Measurements from ENCODE around the gene KTN1. TPM values are rescaled to one million over a fixed set of nuclear protein-coding genes. Genes with fewer than 3 reads are reported as not detected.

Gene KTN1
- total RNA-seq, 1 experiment from 2014 or later = 125 TPM

DNA sequence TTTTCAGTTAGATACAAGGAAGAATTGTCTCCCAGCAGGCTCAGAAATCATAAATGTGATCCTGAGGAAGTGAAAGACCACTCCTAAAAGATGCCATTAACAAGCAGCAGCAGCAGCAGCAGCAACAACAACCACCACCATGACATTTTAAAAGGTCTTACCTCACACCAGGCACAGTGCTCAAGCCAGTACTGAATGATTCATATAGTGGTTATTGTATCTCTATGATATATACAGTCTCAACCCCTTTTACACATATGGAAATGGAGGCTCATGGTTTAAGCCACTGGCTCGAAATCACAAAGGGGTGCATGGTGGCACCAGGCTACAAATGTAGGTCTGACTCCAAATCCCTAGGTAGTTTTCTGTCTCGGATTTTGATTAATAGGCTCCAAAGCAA is 126.9 kb downstream of the KTN1 start:
- CTCF ChIA-PET = interaction anchor here (0.6 to 1.8 kb wide), 8 partner anchors 25 to 775 kb away, joined by 3 to 7 read pairs (median 4); partner anchors contain the start of gene TBPL2
- POLR2A ChIA-PET = no interaction called here
- TF ChIP-seq, protein P1, sequence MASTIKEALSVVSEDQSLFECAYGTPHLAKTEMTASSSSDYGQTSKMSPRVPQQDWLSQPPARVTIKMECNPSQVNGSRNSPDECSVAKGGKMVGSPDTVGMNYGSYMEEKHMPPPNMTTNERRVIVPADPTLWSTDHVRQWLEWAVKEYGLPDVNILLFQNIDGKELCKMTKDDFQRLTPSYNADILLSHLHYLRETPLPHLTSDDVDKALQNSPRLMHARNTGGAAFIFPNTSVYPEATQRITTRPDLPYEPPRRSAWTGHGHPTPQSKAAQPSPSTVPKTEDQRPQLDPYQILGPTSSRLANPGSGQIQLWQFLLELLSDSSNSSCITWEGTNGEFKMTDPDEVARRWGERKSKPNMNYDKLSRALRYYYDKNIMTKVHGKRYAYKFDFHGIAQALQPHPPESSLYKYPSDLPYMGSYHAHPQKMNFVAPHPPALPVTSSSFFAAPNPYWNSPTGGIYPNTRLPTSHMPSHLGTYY (CRISPR knock-in tag; IDR thresholded peaks at IDR 0.05) = no peak
- TF ChIP-seq, protein P2, sequence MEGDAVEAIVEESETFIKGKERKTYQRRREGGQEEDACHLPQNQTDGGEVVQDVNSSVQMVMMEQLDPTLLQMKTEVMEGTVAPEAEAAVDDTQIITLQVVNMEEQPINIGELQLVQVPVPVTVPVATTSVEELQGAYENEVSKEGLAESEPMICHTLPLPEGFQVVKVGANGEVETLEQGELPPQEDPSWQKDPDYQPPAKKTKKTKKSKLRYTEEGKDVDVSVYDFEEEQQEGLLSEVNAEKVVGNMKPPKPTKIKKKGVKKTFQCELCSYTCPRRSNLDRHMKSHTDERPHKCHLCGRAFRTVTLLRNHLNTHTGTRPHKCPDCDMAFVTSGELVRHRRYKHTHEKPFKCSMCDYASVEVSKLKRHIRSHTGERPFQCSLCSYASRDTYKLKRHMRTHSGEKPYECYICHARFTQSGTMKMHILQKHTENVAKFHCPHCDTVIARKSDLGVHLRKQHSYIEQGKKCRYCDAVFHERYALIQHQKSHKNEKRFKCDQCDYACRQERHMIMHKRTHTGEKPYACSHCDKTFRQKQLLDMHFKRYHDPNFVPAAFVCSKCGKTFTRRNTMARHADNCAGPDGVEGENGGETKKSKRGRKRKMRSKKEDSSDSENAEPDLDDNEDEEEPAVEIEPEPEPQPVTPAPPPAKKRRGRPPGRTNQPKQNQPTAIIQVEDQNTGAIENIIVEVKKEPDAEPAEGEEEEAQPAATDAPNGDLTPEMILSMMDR (IDR thresholded peaks at IDR 0.05) = no peak
- TF ChIP-seq HMGA2 (CRISPR knock-in tag; IDR thresholded peaks at IDR 0.05) (no peak), NR1H2 (CRISPR knock-in tag; IDR thresholded peaks at IDR 0.05) (no peak), GABPB1 (CRISPR knock-in tag; IDR thresholded peaks at IDR 0.05) (no peak), CREB1 (CRISPR knock-in tag; IDR thresholded peaks at IDR 0.05) (no peak), SMAD4 (CRISPR knock-in tag; IDR thresholded peaks at IDR 0.05) (no peak), CREM (CRISPR knock-in tag; IDR thresholded peaks at IDR 0.05) (no peak), NR2C2 (CRISPR knock-in tag; IDR thresholded peaks at IDR 0.05) (no peak), CDX4 (CRISPR knock-in tag; IDR thresholded peaks at IDR 0.05; ENCODE audit: borderline replicate concordance) (no peak)
- H3K36me3 Mint-ChIP-seq = no peaks in the 10 kb centered on the region; the same call in 1 of the 2 replicates
- peaks cover 7% of the 10 kb centered on the region for H3K4me1 Mint-ChIP-seq
- no peaks in the 10 kb centered on the region for H3K27me3 Mint-ChIP-seq (ENCODE audit: low read depth)
- peaks cover 7% of the 10 kb centered on the region for H3K9me3 Mint-ChIP-seq
- ATAC-seq = no peak
- no peak overlapping the region for H3K27ac Mint-ChIP-seq
- H3K4me3 Mint-ChIP-seq = no peak overlapping the region
- DNase-seq (ENCODE audit: low spot score) = no peak

GRCh38 chr14:55707365-55707804 is 127.4 kb downstream of the KTN1 start:
- Mint-ChIP-seq H3K4me3 (no peak overlapping the region), H3K36me3 (no peaks in the 10 kb centered on the region; the same call in 1 of the 2 replicates), H3K27me3 (ENCODE audit: low read depth) (no peaks in the 10 kb centered on the region), H3K27ac (no peak overlapping the region), H3K9me3 (peaks cover 11% of the 10 kb centered on the region), H3K4me1 (peaks cover 2% of the 10 kb centered on the region)
- TF ChIP-seq, protein P2 (IDR thresholded peaks at IDR 0.05) = peak; percentile 32; the same call in 1 of the 2 replicates
- no peak for TF ChIP-seq ZNF423 (CRISPR knock-in tag; IDR thresholded peaks at IDR 0.05)
- no peak for TF ChIP-seq ZBTB21 (CRISPR knock-in tag; IDR thresholded peaks at IDR 0.05; ENCODE audit: borderline replicate concordance)
- ATAC-seq (no peak), DNase-seq (ENCODE audit: low spot score) (no peak)
- POLR2A ChIA-PET = no interaction called here
- CTCF ChIA-PET = interaction anchor here (0.6 to 1.8 kb wide), 9 partner anchors 25 to 775 kb away, joined by 3 to 7 read pairs (median 4); partner anchors contain the start of gene TBPL2

GRCh38 chr14:55710506-55711041 is 130.6 kb downstream of the KTN1 start:
- ATAC-seq (no peak), DNase-seq (ENCODE audit: low spot score) (no peak)
- Mint-ChIP-seq H3K4me3 (no peak overlapping the region), H3K4me1 (peaks cover 8% of the 10 kb centered on the region), H3K9me3 (peaks cover 11% of the 10 kb centered on the region), H3K27ac (no peak overlapping the region), H3K27me3 (ENCODE audit: low read depth) (no peaks in the 10 kb centered on the region), H3K36me3 (no peaks in the 10 kb centered on the region; the same call in 1 of the 2 replicates)
- ChIA-PET POLR2A (no interaction called here), CTCF (interaction anchor here (1.1 kb wide), 1 partner anchor 764 kb away, joined by 4 read pairs; no protein-coding TSS in a partner anchor)
- no peak for TF ChIP-seq USF1 (CRISPR knock-in tag; IDR thresholded peaks at IDR 0.05)
- no peak for TF ChIP-seq E2F1 (CRISPR knock-in tag; IDR thresholded peaks at IDR 0.05)
- no peak for TF ChIP-seq ZNF317 (CRISPR knock-in tag; IDR thresholded peaks at IDR 0.05; ENCODE audit: borderline replicate concordance, low read depth)
- no peak for TF ChIP-seq TP53 (CRISPR knock-in tag; IDR thresholded peaks at IDR 0.05)
- TF ChIP-seq ZNF263 (CRISPR knock-in tag; IDR thresholded peaks at IDR 0.05; ENCODE audit: low read depth) = no peak
- no peak for TF ChIP-seq GRHL2 (CRISPR knock-in tag; IDR thresholded peaks at IDR 0.05; ENCODE audit: insufficient replicate concordance, severe bottlenecking)
- no peak for TF ChIP-seq TEAD4 (CRISPR knock-in tag; IDR thresholded peaks at IDR 0.05)
- no peak for TF ChIP-seq ZNF671 (CRISPR knock-in tag; IDR thresholded peaks at IDR 0.05)
- TF ChIP-seq HMGXB4 (CRISPR knock-in tag; IDR thresholded peaks at IDR 0.05) = no peak
- no peak for TF ChIP-seq OVOL2 (CRISPR knock-in tag; IDR thresholded peaks at IDR 0.05; ENCODE audit: borderline replicate concordance)
- no peak for TF ChIP-seq KAT7 (CRISPR knock-in tag; IDR thresholded peaks at IDR 0.05; ENCODE audit: borderline replicate concordance)
